ENCODE results near the gene NRIP1.

GRCh38 chr21:15057285-15057684 is 7.5 kb downstream of the NRIP1 start:
- no peak for TF ChIP-seq CTCF (IDR thresholded peaks at IDR 0.05 in 8 of 11, conservative IDR thresholded peaks at IDR 0.05 in 3 of 11)
- TF ChIP-seq POLR2A (IDR thresholded peaks at IDR 0.05): no peak
- TF ChIP-seq POLR2AphosphoS5 (IDR thresholded peaks at IDR 0.05): no peak

Measured in spleen (tissue), 7 donors.